ENCODE results near the gene NUBPL.
"Not testable (repeated sequence)": the region's sequence is repeated elsewhere in the genome, so short reads cannot be mapped to it uniquely, and the experiment has no call there.

GRCh38 chr14:31797946-31798345 is 236.7 kb downstream of the NUBPL start:
- TF ChIP-seq, protein P1, sequence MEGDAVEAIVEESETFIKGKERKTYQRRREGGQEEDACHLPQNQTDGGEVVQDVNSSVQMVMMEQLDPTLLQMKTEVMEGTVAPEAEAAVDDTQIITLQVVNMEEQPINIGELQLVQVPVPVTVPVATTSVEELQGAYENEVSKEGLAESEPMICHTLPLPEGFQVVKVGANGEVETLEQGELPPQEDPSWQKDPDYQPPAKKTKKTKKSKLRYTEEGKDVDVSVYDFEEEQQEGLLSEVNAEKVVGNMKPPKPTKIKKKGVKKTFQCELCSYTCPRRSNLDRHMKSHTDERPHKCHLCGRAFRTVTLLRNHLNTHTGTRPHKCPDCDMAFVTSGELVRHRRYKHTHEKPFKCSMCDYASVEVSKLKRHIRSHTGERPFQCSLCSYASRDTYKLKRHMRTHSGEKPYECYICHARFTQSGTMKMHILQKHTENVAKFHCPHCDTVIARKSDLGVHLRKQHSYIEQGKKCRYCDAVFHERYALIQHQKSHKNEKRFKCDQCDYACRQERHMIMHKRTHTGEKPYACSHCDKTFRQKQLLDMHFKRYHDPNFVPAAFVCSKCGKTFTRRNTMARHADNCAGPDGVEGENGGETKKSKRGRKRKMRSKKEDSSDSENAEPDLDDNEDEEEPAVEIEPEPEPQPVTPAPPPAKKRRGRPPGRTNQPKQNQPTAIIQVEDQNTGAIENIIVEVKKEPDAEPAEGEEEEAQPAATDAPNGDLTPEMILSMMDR (IDR thresholded peaks at IDR 0.05) = not testable (repeated sequence)
- TF ChIP-seq POLR2A (IDR thresholded peaks at IDR 0.05) = not testable (repeated sequence)

Data from lower leg skin (tissue), 3 donors.